NCI-H2081 treated with DMSO at 0.1 percent for 48 hours (cell line): ENCODE data around the gene NANOS3.

Experiments
- DNase-seq: peaks from one replicate; lab custom pipeline; 2025; lab: John Stamatoyannopoulos, UW

NANOS3 gene

GRCh38 chr19:13885826-13886365 lies 9.0 kb downstream of the NANOS3 start:
- no peak for DNase-seq

- no peak for DNase-seq
These were observed 10.1 kb downstream of the NANOS3 start for GRCh38 chr19:13887018-13887436.

GRCh38 chr19:13887517-13887916 lies 10.6 kb downstream of the NANOS3 start:
- no peak for DNase-seq

GRCh38 chr19:13888281-13888680 lies 11.3 kb downstream of the NANOS3 start:
- DNase-seq: no peak

GRCh38 chr19:13890136-13890535 lies 13.2 kb downstream of the NANOS3 start:
- DNase-seq: no peak

- no peak for DNase-seq
These were observed 15.9 kb downstream of the NANOS3 start for GRCh38 chr19:13892870-13893269.

- DNase-seq: no peak
These were observed 17.6 kb downstream of the NANOS3 start for GRCh38 chr19:13894552-13894951.

GRCh38 chr19:13896227-13896626 lies 19.3 kb downstream of the NANOS3 start:
- DNase-seq: no peak

GRCh38 chr19:13899393-13899792 lies 22.5 kb downstream of the NANOS3 start:
- DNase-seq: no peak

GRCh38 chr19:13899912-13900584 lies 23.1 kb downstream of the NANOS3 start:
- no peak for DNase-seq

GRCh38 chr19:13902993-13903555 lies 26.1 kb downstream of the NANOS3 start:
- DNase-seq: no peak

GRCh38 chr19:13905634-13906520 lies 28.9 kb downstream of the NANOS3 start, which contains the start of the genes BRME1 and CC2D1A:
Gene BRME1, minus strand, starts transcription at chr19:13906117. Its CDS starts 1,225 bp downstream, at chr19:13904892.
Gene CC2D1A, plus strand, starts transcription at chr19:13906201. Its CDS starts 241 bp downstream, at chr19:13906442.
- peak; percentile 54 for DNase-seq

- no peak for DNase-seq
These were observed 29.6 kb downstream of the NANOS3 start for GRCh38 chr19:13906521-13906904.

GRCh38 chr19:13906910-13907309 lies 30.0 kb downstream of the NANOS3 start:
- DNase-seq: no peak

GRCh38 chr19:13908674-13909073 lies 31.7 kb downstream of the NANOS3 start:
- no peak for DNase-seq

GRCh38 chr19:13909430-13909829 lies 32.5 kb downstream of the NANOS3 start:
- no peak for DNase-seq

GRCh38 chr19:13913352-13913751 lies 36.4 kb downstream of the NANOS3 start:
- DNase-seq: no peak

GRCh38 chr19:13914777-13915176 lies 37.8 kb downstream of the NANOS3 start:
- no peak for DNase-seq

GRCh38 chr19:13917888-13918406 lies 41.0 kb downstream of the NANOS3 start:
- DNase-seq: no peak

- DNase-seq: no peak
These were observed 41.9 kb downstream of the NANOS3 start for GRCh38 chr19:13918726-13919411.

- DNase-seq: no peak
These were observed 43.6 kb downstream of the NANOS3 start for GRCh38 chr19:13920524-13920923.
